Loucy (cell line): Measurements from ENCODE around the gene FOXO3.

Experiments
- CTCF ChIP-seq: fragments of 200-600 bp; sonication (generic); conservative IDR thresholded peaks from 2 replicates; pipeline ENCODE4 v1.5.1; 2014; ENCODE audit warnings: mild to moderate bottlenecking, antibody characterized with exemption, low read length
- EZH2phosphoT487 ChIP-seq: fragments of 200-600 bp; IDR thresholded peaks from 2 replicates; pipeline ENCODE4 v1.6.1; 2018; ENCODE audit warnings: antibody characterized with exemption, mild to moderate bottlenecking, moderate library complexity, borderline replicate concordance

DNA sequence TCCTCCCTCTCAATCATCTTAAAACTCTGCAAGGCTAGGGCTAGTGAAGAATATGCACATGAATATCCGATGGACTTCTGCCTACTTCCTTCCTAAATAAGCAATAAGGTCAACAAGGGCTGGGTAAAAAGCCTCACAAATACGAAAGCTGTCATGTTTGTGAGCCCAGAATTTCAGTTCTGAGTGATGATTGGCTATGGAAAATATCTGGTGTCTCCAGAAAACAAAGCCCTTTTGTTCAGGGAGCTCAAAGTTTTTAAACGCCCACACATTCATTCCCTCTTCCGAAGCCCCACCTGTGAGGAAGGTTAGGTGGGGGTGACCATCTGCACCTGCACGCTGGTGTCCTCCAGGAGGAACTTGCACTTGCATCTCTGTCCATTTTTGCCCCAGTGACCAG is 160.6 kb downstream of the FOXO3 start:
- no peak for TF ChIP-seq EZH2phosphoT487
- no peak for TF ChIP-seq CTCF
